WTC11 (cell line): ENCODE measurements around the gene GATAD2A. TPM values are rescaled to one million over a fixed set of nuclear protein-coding genes. Genes with fewer than 3 reads are reported as not detected.

Experiments
- AR ChIP-seq: fragments of 250-450 bp; sonication (Bioruptor Pico); IDR thresholded peaks from 2 replicates; pipeline ENCODE4 v1.9.0; 2021; ENCODE audit warnings: mild to moderate bottlenecking
- ARID4B ChIP-seq: sonication (generic); formaldehyde crosslinking; IDR thresholded peaks from 2 replicates; pipeline ENCODE4 v1.8.0; 2023; ENCODE audit warnings: missing genetic modification reagents, mild to moderate bottlenecking, borderline replicate concordance
- ATF3 ChIP-seq: sonication (generic); formaldehyde crosslinking; conservative IDR thresholded peaks from 2 replicates; pipeline ENCODE4 v1.8.1; 2022; ENCODE audit warnings: mild to moderate bottlenecking, missing genetic modification reagents
- ETV6 ChIP-seq: sonication (generic); formaldehyde crosslinking; IDR thresholded peaks from 2 replicates; pipeline ENCODE4 v1.8.1; 2022; ENCODE audit warnings: mild to moderate bottlenecking, missing genetic modification reagents
- FOXP1 ChIP-seq: sonication (generic); formaldehyde crosslinking; IDR thresholded peaks from 2 replicates; pipeline ENCODE4 v1.8.0; 2022; ENCODE audit warnings: missing genetic modification reagents, mild to moderate bottlenecking, moderate library complexity, borderline replicate concordance
- FOXP4 ChIP-seq: sonication (generic); formaldehyde crosslinking; IDR thresholded peaks from 2 replicates; pipeline ENCODE4 v1.8.0; 2022; ENCODE audit warnings: mild to moderate bottlenecking, missing genetic modification reagents
- GRHL2 ChIP-seq: fragments of 250-450 bp; sonication (Bioruptor Pico); IDR thresholded peaks from 2 replicates; pipeline ENCODE4 v1.8.0; 2022; ENCODE audit warnings: mild to moderate bottlenecking, moderate library complexity; ENCODE audit not compliant: insufficient replicate concordance, severe bottlenecking
- GTF2I ChIP-seq: fragments of 250-450 bp; sonication (Bioruptor Pico); conservative IDR thresholded peaks from 2 replicates; pipeline ENCODE4 v1.4.0; 2021; ENCODE audit warnings: mild to moderate bottlenecking
- RORB ChIP-seq: fragments of 250-450 bp; sonication (Bioruptor Pico); IDR thresholded peaks from 2 replicates; pipeline ENCODE4 v1.9.0; 2021; ENCODE audit warnings: mild to moderate bottlenecking
- SMAD3 ChIP-seq: sonication (generic); formaldehyde crosslinking; IDR thresholded peaks from 2 replicates; pipeline ENCODE4 v1.8.0; 2022; ENCODE audit warnings: missing genetic modification reagents, mild to moderate bottlenecking, borderline replicate concordance
- ZBTB43 ChIP-seq: sonication (generic); formaldehyde crosslinking; IDR thresholded peaks from 2 replicates; pipeline ENCODE4 v1.8.1; 2023; ENCODE audit warnings: mild to moderate bottlenecking, missing genetic modification reagents
- ZMAT4 ChIP-seq: fragments of 250-450 bp; sonication (Bioruptor Pico); IDR thresholded peaks from 2 replicates; pipeline ENCODE4 v1.9.0; 2021; ENCODE audit warnings: mild to moderate bottlenecking
- ZNF317 ChIP-seq: sonication (generic); formaldehyde crosslinking; IDR thresholded peaks from 2 replicates; pipeline ENCODE4 v1.8.1; 2023; ENCODE audit warnings: low read depth, mild to moderate bottlenecking, moderate library complexity, missing genetic modification reagents, borderline replicate concordance
- ZNF416 ChIP-seq: fragments of 250-450 bp; sonication (Bioruptor Pico); IDR thresholded peaks from 2 replicates; pipeline ENCODE4 v1.9.0; 2021; ENCODE audit warnings: mild to moderate bottlenecking, inconsistent platforms
- total RNA-seq: library from RNA; stranded (reverse); gene quantifications from 3 replicates; pipeline ENCODE4 v1.2.3, GENCODE V29; 2021

GATAD2A gene
- total RNA-seq, 1 experiment from 2014 or later = 209 TPM

- no peak for TF ChIP-seq ZBTB43 (CRISPR knock-in tag)
- TF ChIP-seq RORB = no peak
- no peak for TF ChIP-seq GTF2I
- no peak for TF ChIP-seq SMAD3 (CRISPR knock-in tag)
- 0 out of 2 replicates have a peak, but pooled peaks have one; percentile 42 for TF ChIP-seq FOXP4 (CRISPR knock-in tag)
- TF ChIP-seq ARID4B (CRISPR knock-in tag) = no peak
- TF ChIP-seq ATF3 (CRISPR knock-in tag) = no peak
- TF ChIP-seq ETV6 (CRISPR knock-in tag) = peak; percentile 69
- TF ChIP-seq ZNF416 (CRISPR knock-in tag) = no peak
- TF ChIP-seq ZMAT4 (CRISPR knock-in tag) = no peak
- TF ChIP-seq ZNF317 (CRISPR knock-in tag) = peak; percentile 46; the same call in 1 of the 2 replicates
- no peak for TF ChIP-seq AR (CRISPR knock-in tag)
- TF ChIP-seq FOXP1 (CRISPR knock-in tag) = no peak
- no peak for TF ChIP-seq GRHL2 (CRISPR knock-in tag)
Measured at GRCh38 chr19:19531951-19532805, 126.7 kb downstream of the GATAD2A start (continued).
